Measurements from ENCODE around the gene THOC1. TPM values are rescaled to one million over a fixed set of nuclear protein-coding genes. Genes with fewer than 3 reads are reported as not detected.

THOC1 gene
- total RNA-seq, 2 donors from 2014 or later, result 17.8 to 32.9 TPM

DNA sequence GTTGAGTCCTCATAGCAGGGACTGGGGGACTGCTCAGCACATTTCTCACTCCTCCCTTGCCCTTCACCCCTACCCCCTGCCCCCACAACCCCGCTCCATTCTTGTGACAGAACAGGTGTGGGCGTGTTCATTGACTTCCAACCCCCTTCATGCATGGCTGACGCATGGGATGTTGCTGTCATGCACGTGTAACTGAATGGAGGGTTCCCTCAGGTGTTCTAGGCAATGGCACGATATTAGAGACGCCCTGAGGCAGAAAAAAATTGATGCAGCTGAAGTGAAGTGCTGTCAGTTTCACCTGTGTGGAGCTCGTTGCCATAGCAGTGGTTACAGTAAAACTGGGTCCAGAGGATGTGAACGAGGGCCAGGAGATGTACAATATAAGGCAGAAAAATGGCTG lies 6.5 kb upstream of the THOC1 start:
- intact Hi-C loops (cut with DNase I), result no loop called here

DNA sequence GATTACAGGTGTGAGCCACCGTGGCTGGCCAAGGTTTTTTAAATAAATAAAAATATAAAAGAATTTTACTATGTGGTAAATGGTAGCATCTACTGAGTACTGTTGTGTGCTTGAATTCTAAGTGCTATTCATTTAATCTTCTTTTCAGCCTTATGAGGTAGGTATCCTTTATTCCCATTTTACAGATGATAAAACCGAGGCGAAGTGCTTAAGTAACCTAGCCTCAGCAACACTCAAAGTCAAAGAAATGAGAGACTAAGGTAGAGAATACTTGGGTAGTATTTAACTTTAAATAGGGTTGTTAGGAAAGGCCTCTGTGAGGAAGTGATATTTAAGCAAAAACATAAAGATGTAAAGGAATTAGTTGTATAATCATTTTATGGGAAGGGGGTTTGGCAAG lies 5.7 kb upstream of the THOC1 start:
- H3K9ac ChIP-seq (ENCODE audit: low read depth in 2 of 2, low read length in 2 of 2), result no peak overlapping the region

More for the DNA sequence above, 6.5 kb upstream of the THOC1 start:
- H3K4me1 ChIP-seq, result no peaks in the 10 kb centered on the region
- H3K27me3 ChIP-seq, result no peaks in the 10 kb centered on the region
- TF ChIP-seq CTCF (IDR thresholded peaks at IDR 0.05), result no peak
- H3K4me3 ChIP-seq, result no peak overlapping the region
- H3K9me3 ChIP-seq, result no peaks in the 10 kb centered on the region
- no peak overlapping the region for H3K27ac ChIP-seq
- H3K36me3 ChIP-seq, result no peaks in the 10 kb centered on the region
- DNase-seq, result no peak
- no peak overlapping the region for H3K9ac ChIP-seq (ENCODE audit: low read depth in 2 of 2, low read length in 2 of 2)

DNA sequence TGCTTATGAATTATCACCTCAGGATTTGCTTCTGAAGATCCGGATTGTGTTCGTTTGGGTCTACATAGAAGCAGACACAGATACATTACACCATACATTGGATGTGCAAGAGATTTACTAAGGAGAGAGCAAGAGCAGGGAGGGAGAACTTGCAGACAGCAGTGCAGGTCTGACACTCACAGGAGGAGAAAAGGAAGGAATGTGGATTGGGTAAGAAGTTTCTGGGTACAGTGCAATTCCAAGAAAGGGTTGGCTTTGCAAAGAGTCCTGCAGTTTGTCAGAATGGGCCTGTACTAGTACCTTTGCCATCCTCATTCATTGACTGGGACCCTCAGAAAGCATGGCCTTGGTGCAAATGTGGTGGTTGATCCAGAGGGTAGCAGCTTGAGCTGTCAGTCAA lies 4.8 kb upstream of the THOC1 start:
- Histone ChIP-seq H3K27me3 (no peaks in the 10 kb centered on the region), H3K4me1 (no peaks in the 10 kb centered on the region), H3K9me3 (no peaks in the 10 kb centered on the region), H3K36me3 (no peaks in the 10 kb centered on the region), H3K9ac (ENCODE audit: low read depth in 2 of 2, low read length in 2 of 2) (no peak overlapping the region), H3K27ac (no peak overlapping the region), H3K4me3 (no peak overlapping the region)
- TF ChIP-seq CTCF (IDR thresholded peaks at IDR 0.05), result no peak
- intact Hi-C loops (cut with DNase I), result no loop called here
- no peak for DNase-seq

More for the DNA sequence above, 5.7 kb upstream of the THOC1 start:
- H3K27ac ChIP-seq, result no peak overlapping the region
- H3K36me3 ChIP-seq, result no peaks in the 10 kb centered on the region
- intact Hi-C loops (cut with DNase I), result no loop called here
- no peak for DNase-seq
- no peak for TF ChIP-seq CTCF (IDR thresholded peaks at IDR 0.05)
- H3K9me3 ChIP-seq, result no peaks in the 10 kb centered on the region
- H3K4me3 ChIP-seq, result no peak overlapping the region
- H3K4me1 ChIP-seq, result no peaks in the 10 kb centered on the region
- H3K27me3 ChIP-seq, result no peaks in the 10 kb centered on the region

DNA sequence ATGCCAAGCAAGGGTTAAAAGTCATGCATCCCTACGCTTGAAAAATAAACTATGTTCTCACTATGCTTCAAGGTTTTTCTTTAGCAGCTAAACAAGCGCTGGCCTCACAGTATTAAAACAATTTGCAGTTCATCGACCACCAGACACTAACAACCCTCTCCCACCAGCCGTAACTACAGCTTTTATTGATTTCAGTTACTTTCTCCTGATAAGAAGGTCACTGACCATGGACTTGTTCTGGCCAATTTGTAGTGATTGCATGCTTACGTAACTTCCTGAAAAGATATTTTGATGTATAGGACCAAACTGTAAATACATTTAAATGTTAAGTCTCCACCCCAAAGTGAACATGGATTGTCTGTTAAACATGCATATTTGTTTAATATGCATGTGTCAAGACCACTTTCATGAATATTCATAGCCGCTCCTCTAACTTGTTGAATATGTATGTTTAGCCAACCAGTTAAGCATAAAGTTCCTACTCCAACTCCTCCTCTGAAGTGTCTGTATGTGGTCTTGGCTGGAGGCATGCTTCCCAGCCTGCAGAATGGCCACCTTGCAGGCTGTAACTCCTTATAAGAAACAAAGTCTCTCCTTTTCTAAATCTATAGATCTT lies 1.7 kb upstream of the THOC1 start:
- no peak for TF ChIP-seq CTCF (IDR thresholded peaks at IDR 0.05)
- H3K9me3 ChIP-seq, result no peaks in the 10 kb centered on the region
- H3K27me3 ChIP-seq, result no peaks in the 10 kb centered on the region
- H3K36me3 ChIP-seq, result no peaks in the 10 kb centered on the region
- intact Hi-C loops (cut with DNase I), result no loop called here
- no peak overlapping the region for H3K4me3 ChIP-seq
- DNase-seq, result no peak
- no peak overlapping the region for H3K27ac ChIP-seq
- H3K9ac ChIP-seq (ENCODE audit: low read depth in 2 of 2, low read length in 2 of 2), result no peak overlapping the region
- no peaks in the 10 kb centered on the region for H3K4me1 ChIP-seq

GRCh38 chr18:267380-267687 lies 513 bp downstream of the THOC1 start:
- TF ChIP-seq CTCF (IDR thresholded peaks at IDR 0.05), result no peak
- H3K36me3 ChIP-seq, result no peaks in the 10 kb centered on the region
- H3K9me3 ChIP-seq, result no peaks in the 10 kb centered on the region
- no peaks in the 10 kb centered on the region for H3K4me1 ChIP-seq
- peak overlapping the region; percentile 77 for H3K27ac ChIP-seq
- peak overlapping the region; percentile 84 to 93 for H3K9ac ChIP-seq (ENCODE audit: low read depth in 2 of 2, low read length in 2 of 2)
- peak overlapping the region; percentile 90 for H3K4me3 ChIP-seq
- intact Hi-C loops (cut with DNase I), result no loop called here
- DNase-seq, result no peak
- H3K27me3 ChIP-seq, result no peaks in the 10 kb centered on the region
